ENCODE results near the gene PLA2G4B. TPM values are rescaled to one million over a fixed set of nuclear protein-coding genes. Genes with fewer than 3 reads are reported as not detected.

PLA2G4B gene
- total RNA-seq, 1 experiment from 2014 or later = 3.7 TPM

GRCh38 chr15:41792000-41792637 is 46.5 kb upstream of the PLA2G4B start:
- no peak overlapping the region for H2BK120ac ChIP-seq (ENCODE audit: low read depth, low read length, poor library complexity, severe bottlenecking)
- H3K23ac ChIP-seq (ENCODE audit: insufficient read length, low read depth, low read length) = no peak overlapping the region
- Mint-ChIP-seq H3K9me3 (no peaks in the 10 kb centered on the region), H3K27ac (no peak overlapping the region), H3K4me1 (peaks cover 31 to 34% of the 10 kb centered on the region in 2 experiments), H3K36me3 (ENCODE audit: insufficient read depth in 1 of 3, low read depth in 3 of 3) (no peaks in the 10 kb centered on the region), H3K4me3 (no peak overlapping the region), H3K27me3 (ENCODE audit: low read depth) (no peaks in the 10 kb centered on the region)
- no peaks in the 10 kb centered on the region; the same call in 1 of the 2 replicates for H3K79me2 ChIP-seq (ENCODE audit: insufficient read depth, low read length)
- DNase-seq = no peak
- H3K27ac ChIP-seq (ENCODE audit: insufficient read length, low read depth, low read length) = no peak overlapping the region
- no peak overlapping the region for H4K91ac ChIP-seq (ENCODE audit: insufficient read length, low read depth, low read length)
- no peak overlapping the region for H2BK5ac ChIP-seq (ENCODE audit: insufficient read length, low read length)
- H2AFZ ChIP-seq (ENCODE audit: low read length) = no peak overlapping the region
- no peaks in the 10 kb centered on the region for H3K27me3 ChIP-seq (ENCODE audit: insufficient read depth, low read length)
- no peaks in the 10 kb centered on the region for H3K79me1 ChIP-seq (ENCODE audit: insufficient read depth, low read depth, low read length, poor library complexity, severe bottlenecking)
- no peak overlapping the region for H2AK5ac ChIP-seq (ENCODE audit: insufficient read length, low read length)
- H3K4me1 ChIP-seq (ENCODE audit: insufficient read depth, low read length) = peaks cover 22% of the 10 kb centered on the region
- no peak overlapping the region for H3T11ph ChIP-seq (ENCODE audit: low read length)
- H4K8ac ChIP-seq (replicated peaks; ENCODE audit: insufficient read length, low read depth, low read length) = no peak overlapping the region
- H3K4me2 ChIP-seq (ENCODE audit: insufficient read depth, insufficient read length, low read length) = no peak overlapping the region
- no CpG with 5 or more reads among the region's 5 CpGs for WGBS (ENCODE audit: extremely low coverage, insufficient read length, low lambda C conversion rate)
- H4K5ac ChIP-seq (ENCODE audit: insufficient read length, low read depth, low read length) = no peak overlapping the region
- H2BK15ac ChIP-seq (ENCODE audit: low read depth, low read length) = no peak overlapping the region
- no peaks in the 10 kb centered on the region for H3K9me3 ChIP-seq (ENCODE audit: control insufficient read depth, low read depth, low read length)
- H4K20me1 ChIP-seq (ENCODE audit: control insufficient read depth, insufficient read depth, insufficient read length) = no peaks in the 10 kb centered on the region
- H3K18ac ChIP-seq (ENCODE audit: insufficient read length, low read depth, low read length) = no peak overlapping the region
- no peaks in the 10 kb centered on the region for H3K23me2 ChIP-seq (ENCODE audit: insufficient read length, low read depth, low read length, poor library complexity, severe bottlenecking)
- TF ChIP-seq, protein P1, sequence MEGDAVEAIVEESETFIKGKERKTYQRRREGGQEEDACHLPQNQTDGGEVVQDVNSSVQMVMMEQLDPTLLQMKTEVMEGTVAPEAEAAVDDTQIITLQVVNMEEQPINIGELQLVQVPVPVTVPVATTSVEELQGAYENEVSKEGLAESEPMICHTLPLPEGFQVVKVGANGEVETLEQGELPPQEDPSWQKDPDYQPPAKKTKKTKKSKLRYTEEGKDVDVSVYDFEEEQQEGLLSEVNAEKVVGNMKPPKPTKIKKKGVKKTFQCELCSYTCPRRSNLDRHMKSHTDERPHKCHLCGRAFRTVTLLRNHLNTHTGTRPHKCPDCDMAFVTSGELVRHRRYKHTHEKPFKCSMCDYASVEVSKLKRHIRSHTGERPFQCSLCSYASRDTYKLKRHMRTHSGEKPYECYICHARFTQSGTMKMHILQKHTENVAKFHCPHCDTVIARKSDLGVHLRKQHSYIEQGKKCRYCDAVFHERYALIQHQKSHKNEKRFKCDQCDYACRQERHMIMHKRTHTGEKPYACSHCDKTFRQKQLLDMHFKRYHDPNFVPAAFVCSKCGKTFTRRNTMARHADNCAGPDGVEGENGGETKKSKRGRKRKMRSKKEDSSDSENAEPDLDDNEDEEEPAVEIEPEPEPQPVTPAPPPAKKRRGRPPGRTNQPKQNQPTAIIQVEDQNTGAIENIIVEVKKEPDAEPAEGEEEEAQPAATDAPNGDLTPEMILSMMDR (conservative IDR thresholded peaks at IDR 0.05) = no peak
- H2BK20ac ChIP-seq (ENCODE audit: low read depth, low read length, poor library complexity, severe bottlenecking) = no peak overlapping the region
- no peak overlapping the region for H3K4ac ChIP-seq (ENCODE audit: low read depth, low read length)
- no peak overlapping the region for H2BK12ac ChIP-seq (ENCODE audit: insufficient read length, low read depth, low read length)
- no peak overlapping the region for H3K56ac ChIP-seq (ENCODE audit: insufficient read length, low read depth, low read length)
- no peak overlapping the region for H3K14ac ChIP-seq (ENCODE audit: insufficient read depth, low read length)
- no peak overlapping the region for H3K9ac ChIP-seq (ENCODE audit: extremely low read depth, insufficient read length, low read length)
